Measurements from ENCODE around the gene IL1RAPL1.

The IL1RAPL1 gene

DNA sequence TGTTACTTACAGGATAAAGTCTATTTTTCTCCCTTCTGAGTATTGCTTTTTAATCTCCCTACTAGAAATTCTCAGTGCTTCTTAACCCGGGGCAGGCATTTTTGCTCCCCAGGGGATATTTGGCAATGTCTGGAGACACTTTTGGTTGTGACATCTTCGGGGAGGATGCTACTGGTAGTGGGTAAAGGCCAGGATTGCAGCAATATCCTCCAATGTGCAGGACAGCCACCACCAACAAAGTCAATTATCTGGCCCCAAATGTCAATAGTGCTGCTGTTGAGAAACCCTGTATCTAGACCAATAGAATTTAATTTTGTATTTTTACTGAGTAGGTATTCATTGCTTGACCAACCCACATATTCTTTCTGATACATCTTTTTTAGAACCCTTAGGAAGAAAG lies 958.6 kb downstream of the IL1RAPL1 start:
- no peak for DNase-seq

DNA sequence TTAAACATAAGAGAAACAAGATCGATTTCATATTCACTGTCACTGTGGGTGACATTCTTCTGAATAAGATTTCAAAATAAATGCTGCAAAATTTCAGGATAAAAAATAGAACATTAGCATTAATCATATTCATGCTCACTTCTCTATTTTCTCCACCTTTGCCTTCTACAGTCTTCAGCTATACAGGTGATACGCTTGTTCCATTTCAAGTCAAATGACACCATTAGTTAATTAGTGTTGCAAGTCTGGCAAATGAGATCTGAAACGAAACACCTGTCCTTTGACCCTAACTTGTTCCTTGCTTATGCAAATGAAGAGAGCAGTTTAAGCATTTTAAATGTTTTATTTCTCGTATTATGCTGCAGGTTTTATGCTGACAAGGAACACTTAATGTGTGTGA lies 960.6 kb downstream of the IL1RAPL1 start:
- no peak for DNase-seq

DNA sequence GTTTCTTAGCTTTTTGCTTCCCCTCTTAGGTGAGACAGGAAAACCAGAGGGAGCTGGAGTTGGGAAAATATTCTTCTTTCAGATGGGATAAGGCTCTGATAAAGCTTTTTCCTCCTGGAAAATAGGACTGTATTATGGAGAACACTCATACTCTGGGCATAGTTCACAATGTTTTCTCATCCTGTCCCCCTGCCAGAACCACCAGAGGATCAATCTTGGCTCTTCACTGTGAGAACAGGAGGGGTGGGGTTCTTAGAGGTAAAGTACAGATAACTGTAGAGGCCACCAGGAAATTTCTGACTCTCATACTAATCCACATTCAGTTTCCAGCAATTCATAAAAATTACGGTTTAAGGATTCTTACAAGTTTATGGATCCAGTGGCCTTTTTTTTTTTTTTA lies 966.3 kb downstream of the IL1RAPL1 start:
- no peak for DNase-seq

DNA sequence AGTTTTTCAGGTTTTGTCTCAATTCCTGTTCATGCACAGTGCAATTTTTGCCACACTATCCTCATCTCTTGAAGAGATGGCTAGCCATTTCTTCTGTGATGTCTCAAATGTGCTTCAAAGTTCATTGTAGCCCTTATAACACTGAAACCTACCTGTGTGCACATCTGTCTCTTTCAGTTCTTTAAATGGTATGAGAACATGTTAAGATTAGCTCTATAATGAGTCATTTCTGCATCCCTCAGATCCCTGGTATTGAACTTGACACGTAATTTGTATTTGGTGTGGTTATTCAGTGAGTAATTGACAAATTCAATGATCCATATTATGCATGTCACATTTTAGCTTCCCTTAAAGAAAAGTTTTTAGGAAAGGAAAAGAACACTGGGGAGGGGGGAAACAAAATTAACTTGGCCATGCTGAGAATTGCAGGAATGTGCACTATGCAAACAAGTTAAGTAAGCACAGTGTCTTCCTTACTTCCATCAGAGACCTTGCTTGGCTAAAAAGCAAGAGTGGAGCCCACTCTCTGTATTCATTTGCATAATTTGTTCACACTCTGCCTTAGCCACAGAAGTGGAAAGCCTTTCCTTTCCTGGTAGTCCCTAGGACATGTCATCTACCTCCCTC lies 968.3 kb downstream of the IL1RAPL1 start:
- DNase-seq, result no peak

DNA sequence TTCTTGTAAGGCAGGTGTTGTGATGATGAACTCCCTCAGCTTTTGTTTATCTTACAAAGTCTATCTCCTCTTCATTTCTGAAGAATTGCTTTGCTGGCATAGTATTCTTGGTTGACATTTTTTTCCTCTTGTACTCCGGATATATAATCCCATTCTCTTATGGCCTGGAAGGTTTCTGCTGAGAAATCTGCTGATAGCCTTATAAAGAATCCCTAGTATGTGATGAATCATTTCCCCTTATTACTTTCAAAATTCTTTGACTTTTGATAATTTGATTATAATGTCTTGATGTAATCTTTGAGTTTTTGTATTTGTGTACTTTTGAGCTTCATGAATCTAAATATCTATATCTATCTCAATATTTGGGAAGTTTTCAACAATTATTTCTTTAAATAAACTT lies 972.8 kb downstream of the IL1RAPL1 start:
- no peak for DNase-seq

DNA sequence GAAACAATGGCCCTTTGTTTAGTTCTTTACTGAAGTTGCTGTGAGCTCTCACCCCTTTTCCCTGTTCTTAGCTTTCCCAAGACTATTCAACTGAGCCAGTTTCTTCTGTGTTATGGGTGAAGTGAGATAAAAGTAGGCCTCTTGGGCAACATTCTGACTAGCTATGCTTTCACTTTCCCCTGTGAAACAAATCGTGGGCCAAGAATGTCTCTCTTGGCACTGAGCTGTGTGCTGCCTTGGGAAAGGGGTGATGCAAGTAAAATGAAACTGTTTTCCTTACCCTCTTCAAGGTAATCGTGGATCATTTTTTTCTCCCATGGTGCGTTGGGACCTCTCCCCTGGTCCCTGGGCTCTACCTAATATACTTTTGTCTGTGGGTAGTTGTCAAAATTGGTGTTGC lies 974.2 kb downstream of the IL1RAPL1 start:
- no peak for DNase-seq

DNA sequence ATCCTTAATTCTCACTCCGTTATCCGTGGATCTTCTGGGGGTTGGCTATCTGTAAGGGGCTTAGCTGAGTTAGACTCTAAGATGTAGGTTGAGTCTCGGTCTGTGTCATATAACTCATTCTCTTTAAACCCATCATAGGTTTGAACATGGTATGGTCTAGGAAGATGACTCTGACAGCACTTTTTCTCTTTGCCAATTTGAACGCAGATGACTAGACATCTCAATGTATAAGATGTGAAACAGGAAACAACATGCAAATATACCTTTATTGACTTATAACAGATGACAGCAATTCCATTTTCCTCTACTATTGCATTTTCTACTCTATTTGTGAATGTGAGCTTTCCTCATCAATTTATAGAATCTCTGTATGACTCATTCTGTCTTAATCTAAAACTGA lies 993.3 kb downstream of the IL1RAPL1 start:
- DNase-seq, result no peak

DNA sequence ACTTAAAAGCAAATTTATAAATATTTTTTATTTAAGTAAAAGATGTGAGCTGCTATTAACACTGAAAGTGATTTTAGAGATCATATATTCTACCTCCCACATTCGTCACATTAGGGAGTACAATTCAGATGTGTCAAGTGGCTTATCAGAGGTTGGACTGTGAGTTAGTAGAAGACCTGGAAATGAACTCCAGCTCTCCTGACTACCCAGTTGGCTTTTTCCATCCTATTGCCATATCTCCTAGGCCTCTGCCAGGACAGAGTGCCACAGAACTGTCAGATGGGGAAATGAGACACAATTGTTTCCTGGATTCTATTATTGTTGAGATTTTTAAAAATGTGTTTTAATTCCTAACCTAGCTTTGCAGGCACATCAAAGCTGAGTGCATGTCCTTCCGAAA lies 994.0 kb downstream of the IL1RAPL1 start:
- DNase-seq, result no peak

DNA sequence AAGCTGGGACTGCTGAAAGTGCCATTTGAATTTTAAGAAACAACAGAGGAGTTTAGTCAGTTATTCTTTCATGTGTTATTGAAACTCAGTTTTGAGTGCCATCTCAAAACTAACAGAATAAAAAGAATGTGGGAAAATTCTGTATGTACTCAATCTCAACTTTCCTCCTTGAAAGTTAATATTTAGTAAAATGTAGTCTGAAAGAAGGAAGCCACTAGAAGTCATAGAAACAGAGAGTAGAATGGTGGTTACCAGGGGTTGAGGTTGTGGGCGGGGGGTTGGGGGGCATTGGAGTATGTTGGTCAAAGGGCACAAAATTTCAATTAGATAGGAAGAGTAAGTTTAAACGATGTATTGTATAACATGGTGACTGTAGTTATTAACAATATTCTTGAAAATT lies 999.9 kb downstream of the IL1RAPL1 start:
- no peak for DNase-seq

DNA sequence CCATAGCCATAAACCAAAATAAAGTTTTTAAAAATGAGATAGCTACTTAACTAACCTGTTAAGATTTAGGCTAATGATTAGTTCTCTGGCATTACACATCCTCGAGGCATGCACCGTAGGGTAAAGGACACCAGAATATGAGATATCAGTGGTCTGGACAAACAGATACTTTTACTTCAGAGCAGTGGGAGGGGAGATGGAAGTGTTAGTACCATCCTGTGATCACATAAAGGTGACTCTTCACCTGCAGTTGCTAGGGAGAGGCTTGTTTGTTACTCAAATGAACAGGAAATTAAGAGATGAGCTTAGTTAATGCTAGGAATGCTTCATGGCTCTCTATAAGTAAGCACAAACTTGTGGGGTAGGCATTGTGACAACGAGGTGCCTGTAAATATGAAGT lies 1003.7 kb downstream of the IL1RAPL1 start:
- no peak for DNase-seq

DNA sequence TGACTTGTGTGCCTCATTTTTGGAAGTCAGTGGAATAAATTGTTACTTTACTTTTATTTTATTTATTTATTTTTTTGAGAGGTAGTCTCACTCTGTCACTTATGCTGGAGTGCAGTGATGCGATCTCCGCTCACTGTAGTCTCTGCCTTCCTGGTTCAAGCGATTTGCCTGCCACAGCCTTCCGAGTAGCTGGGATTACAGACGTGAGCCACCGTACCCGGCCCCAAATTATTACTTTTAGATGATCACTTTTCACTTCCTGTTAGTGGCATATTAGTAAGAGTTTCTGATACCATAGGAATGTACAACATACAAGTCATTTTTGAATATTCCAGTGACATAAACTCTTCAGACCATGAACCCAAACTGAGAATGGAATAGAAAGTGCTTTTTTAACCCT lies 1017.1 kb downstream of the IL1RAPL1 start:
- DNase-seq, result no peak

DNA sequence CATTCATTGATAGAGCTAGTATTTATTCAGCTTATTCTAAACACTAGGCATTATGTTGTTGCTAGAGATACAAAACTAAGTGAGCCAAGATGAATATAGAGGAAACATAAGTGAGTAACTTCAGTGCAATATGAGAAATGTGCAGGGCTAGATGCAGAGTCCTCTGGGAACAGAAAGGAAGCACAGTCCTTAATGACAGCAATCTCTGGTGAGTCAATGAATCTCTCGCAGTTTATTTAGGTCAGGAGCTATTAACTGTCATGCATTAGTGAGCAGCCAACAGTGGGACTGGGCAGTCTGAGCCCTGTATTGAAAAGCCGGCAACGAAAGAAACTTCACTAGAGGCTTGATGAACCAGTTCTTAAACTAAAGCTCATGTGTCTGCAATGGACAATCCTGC lies 1030.0 kb downstream of the IL1RAPL1 start:
- no peak for DNase-seq

DNA sequence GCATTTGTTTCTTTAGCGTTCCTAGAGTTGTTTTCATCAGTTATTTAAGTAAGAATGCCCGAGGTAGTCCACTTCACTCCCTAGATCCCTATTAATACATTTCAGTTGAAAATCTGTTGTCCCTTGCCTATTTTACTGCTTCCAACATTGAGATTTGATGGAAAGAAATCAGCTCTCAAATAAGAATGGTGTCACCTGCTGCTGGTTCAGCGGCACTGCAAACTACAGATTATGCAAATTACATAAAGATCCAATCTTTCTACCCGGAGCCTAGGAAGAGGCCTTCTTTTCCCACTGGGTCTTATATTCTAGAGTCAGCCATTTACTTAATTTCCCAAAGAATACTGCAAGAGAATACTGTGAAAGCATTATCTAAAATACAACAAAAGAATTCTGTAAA lies 1030.5 kb downstream of the IL1RAPL1 start:
- no peak for DNase-seq

DNA sequence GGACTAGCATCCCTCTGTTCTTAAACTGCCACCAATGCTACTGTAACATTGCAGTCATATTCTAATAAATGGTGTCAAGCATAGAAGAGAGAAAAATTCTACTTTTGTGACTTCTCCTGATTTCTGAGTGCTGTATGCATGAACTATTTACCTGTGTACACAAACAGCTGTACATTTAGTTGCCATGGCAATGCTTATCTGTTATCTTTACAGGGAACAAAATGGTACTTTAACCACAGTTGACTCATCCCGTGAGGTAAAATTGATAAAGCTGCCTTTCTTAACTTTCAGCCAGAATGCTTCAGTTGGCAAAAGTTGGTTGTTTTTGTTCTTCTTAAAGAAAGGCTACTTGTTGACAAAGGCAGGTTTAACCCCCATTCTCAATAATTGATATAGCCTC lies 1040.6 kb downstream of the IL1RAPL1 start:
- no peak for DNase-seq

DNA sequence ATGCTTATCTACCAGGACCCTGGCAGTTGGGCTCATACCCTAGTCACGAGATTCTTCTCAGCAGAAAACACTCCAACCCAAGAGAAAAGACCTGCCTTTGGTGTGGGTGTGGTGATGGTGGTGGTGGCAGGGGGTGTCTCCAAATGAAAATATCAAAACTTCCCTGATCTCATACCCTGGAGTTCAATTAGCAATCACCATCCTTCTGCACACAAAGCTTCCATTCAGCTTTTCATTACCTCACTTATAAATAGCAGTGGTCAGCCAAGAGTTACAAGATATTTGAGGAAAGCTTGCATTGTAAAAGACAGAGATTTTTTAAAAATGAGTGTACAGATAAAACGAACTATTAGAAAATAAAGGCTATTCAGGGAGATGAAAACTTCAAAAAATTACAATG lies 1047.3 kb downstream of the IL1RAPL1 start:
- DNase-seq, result no peak

DNA sequence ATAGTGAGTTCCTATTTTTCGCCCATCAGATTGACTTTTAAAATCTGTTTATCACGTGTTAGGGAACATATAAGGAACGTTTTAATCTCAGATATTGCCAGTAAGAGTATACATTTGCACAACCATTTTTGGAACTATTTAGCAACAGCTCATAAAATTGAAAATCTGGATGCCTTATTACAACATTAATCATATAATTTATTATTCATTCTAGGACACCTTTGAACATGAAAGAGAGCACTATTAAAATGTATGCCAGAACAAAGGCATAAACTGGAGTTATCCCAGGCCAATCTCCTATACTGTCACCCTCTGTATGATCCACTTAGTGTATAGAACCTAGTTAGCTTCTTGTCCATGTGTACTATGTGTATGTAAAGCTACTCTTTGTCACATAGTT lies 1049.1 kb downstream of the IL1RAPL1 start:
- DNase-seq, result no peak

DNA sequence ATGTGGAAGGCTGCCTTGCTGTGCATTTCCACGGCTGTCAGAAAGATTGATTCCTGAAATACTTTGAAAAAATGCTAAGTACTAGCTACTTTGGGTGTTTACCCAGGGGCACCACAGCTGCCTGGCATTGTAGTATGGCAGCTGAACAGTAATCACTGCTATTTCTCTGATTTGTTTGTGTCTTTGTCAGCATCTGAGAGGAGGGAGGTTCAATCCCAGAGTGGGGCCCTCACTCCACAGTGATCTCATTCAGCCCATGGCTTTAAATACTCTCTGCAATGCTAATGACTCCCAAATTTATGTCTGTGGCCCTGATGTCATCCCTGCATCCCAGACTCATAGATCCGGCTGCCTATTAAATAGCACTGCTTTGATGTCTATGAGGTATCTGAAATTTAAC lies 1052.9 kb downstream of the IL1RAPL1 start:
- DNase-seq, result no peak

DNA sequence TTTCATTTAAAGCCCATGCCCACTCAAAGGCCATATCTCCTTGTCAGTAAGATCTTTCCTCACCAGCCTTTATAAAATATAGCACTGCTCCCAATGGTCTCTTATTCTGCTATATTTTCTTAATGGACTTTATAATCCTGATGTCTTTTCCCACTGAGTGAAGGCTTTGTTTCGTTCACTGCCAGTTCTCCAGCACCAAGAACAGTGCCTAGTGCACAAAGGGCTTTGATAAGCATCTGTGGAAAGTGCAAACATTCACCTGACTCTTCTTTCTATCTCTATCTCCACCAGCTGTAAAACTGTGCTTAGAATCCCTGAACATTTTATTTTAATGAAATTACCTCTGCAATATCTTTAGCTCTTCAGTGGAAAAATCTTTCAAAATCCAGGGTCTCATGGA lies 1054.2 kb downstream of the IL1RAPL1 start:
- no peak for DNase-seq

DNA sequence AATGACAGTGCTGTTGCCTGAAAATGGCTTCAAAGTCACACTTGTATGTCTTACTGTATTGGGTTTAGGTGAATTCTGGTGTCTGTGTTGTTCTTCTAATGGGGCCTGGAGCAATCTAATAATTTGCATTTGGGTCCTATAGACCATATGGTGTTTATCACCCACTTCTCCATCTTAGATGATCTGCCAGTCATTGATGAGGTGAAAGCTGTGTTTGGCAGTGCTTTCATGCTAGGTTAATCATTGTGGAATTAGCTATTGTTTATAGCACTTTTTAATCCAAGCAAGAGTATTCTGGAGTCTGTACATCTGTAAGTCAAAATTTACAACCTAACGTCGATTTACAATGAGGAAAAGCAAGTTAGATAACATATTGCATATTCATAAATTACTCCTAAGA lies 1055.9 kb downstream of the IL1RAPL1 start:
- no peak for DNase-seq

DNA sequence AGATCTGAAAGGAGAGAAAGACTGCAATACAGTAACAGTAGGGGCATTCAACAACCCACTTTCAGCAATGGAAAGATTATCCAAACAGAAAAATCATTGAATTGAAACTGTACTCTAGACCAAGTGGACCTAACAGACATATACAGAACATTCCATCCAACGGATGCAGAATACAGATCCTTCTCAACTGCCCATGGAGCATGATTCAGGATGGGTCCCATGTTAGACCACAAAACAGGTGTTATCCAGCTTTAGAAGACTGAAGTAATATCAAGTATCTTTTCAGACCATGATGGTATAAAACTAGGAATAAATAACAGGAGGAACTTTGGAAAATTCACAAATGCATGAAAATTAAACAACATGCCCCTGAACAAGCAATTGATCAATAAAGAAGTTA lies 1060.9 kb downstream of the IL1RAPL1 start:
- DNase-seq, result no peak

DNA sequence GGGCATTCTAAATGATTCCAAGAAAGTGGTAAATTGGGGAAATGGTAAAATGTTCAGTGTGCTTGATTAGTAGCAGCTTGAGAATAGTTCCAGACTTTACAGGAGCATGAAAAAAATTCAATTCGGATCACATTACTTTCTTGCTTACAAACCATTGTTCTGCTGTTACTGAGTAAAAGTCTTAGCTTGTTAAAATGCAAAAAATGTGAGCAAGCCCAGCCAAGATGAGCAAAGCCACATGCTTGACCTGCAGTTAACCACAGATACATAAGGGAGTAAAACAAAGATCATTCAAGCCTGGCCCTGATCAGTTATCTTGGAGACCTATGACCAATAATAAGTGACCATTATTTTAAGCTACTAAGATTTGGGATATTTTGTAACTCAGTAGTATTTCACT lies 1065.2 kb downstream of the IL1RAPL1 start:
- DNase-seq, result no peak

DNA sequence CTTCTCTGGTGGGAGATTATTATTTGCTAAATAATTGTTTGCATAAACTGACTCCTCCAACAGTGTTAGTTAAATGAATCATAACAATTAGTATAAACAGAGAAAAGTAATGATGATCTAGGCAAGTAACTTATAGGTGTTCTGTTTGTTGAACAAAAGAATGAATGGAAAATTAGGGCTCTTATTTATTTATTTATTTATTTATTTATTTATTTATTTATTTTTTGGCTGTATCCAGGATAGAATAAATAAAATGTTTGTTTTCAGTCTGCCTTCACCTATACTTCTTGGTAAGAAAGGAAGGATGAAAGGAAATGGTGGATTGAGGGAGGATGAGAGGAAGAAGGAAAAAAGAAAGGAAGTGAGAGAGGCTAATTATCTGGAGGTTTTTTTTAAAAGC lies 1066.5 kb downstream of the IL1RAPL1 start:
- no peak for DNase-seq

DNA sequence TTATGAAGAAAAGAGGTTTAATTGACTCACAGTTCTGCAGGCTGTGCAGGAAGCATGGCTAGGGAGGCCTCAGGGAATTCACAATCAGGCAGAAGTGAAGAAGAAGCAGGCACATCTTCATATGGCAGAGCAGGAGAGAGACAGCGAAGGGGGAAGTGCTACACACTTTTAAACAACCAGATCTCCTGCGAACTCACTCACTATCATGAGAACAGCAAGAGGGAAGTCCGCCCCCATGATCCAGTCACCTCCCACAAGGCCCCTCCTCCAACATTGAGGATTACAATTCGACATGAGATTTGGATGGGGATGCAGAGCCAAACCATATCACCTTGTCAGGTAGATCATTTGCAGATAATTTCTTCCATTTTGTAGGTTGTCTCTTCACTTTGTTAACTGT lies 1072.7 kb downstream of the IL1RAPL1 start:
- DNase-seq, result no peak

DNA sequence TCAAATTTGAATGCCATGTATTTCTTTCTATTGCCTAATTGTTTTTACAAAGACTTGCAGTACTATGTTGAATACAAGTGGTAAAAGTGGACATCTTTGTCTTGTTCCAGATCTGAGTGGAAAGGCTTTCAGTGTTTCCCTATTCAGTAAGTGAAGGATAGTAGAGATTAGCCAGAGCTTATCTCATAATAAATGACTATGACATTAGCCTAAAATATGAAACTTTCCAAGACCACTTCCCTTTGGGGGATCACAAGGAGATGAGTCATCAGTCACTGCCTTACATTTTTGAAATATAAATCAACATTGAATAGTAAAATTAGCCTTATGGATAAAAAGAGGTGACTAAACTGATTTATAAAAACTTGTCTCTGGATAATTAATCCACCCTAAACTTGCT lies 1074.0 kb downstream of the IL1RAPL1 start:
- no peak for DNase-seq

DNA sequence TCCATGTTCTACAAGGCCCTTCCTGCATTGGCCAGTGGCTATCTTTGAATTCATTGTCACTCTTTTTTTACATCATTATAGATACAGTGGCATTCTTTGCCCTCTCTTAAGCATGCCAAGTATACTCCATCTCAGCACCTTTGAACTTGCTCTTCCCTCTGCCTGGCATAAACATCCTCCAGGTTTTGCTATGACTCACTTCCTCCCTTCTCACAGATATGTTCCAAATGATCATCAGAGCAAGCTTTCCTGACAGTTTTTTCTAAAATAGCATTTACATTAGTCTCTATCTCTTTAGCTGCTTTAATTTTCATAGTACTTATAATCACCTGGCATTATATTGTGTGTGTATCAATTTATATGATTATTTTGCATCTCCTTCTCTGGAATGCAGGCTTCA lies 1074.9 kb downstream of the IL1RAPL1 start:
- DNase-seq, result no peak
